ENCODE data around the gene DDX54. TPM values are rescaled to one million over a fixed set of nuclear protein-coding genes. Genes with fewer than 3 reads are reported as not detected.

The DDX54 gene
- total RNA-seq, 1 experiment from 2014 or later, result 83.0 TPM

- Histone ChIP-seq H2AK5ac (ENCODE audit: insufficient read length, low read length) (no peak overlapping the region), H4K5ac (ENCODE audit: insufficient read length, low read depth, low read length) (no peak overlapping the region), H3K14ac (ENCODE audit: insufficient read depth, low read length) (no peak overlapping the region), H3K9me3 (ENCODE audit: control insufficient read depth, low read depth, low read length) (no peaks in the 10 kb centered on the region), H2AFZ (ENCODE audit: low read length) (no peak overlapping the region), H3K79me2 (ENCODE audit: insufficient read depth, low read length) (no peaks in the 10 kb centered on the region), H3K23ac (ENCODE audit: insufficient read length, low read depth, low read length) (no peak overlapping the region), H3K9ac (ENCODE audit: extremely low read depth, insufficient read length, low read length) (no peak overlapping the region), H3K27me3 (ENCODE audit: insufficient read depth, low read length) (no peaks in the 10 kb centered on the region), H3T11ph (ENCODE audit: low read length) (no peak overlapping the region), H3K23me2 (ENCODE audit: insufficient read length, low read depth, low read length, poor library complexity, severe bottlenecking) (no peaks in the 10 kb centered on the region), H3K79me1 (ENCODE audit: insufficient read depth, low read depth, low read length, poor library complexity, severe bottlenecking) (no peaks in the 10 kb centered on the region), H4K20me1 (ENCODE audit: control insufficient read depth, insufficient read depth, insufficient read length) (no peaks in the 10 kb centered on the region), H3K27ac (ENCODE audit: insufficient read length, low read depth, low read length) (no peak overlapping the region), H3K56ac (ENCODE audit: insufficient read length, low read depth, low read length) (no peak overlapping the region), H3K4me1 (ENCODE audit: insufficient read depth, low read length) (peaks cover 6% of the 10 kb centered on the region; the same call in 1 of the 2 replicates), H2BK5ac (ENCODE audit: insufficient read length, low read length) (no peak overlapping the region), H4K8ac (replicated peaks; ENCODE audit: insufficient read length, low read depth, low read length) (no peak overlapping the region), H3K18ac (ENCODE audit: insufficient read length, low read depth, low read length) (no peak overlapping the region), H3K4me2 (ENCODE audit: insufficient read depth, insufficient read length, low read length) (no peak overlapping the region), H2BK20ac (ENCODE audit: low read depth, low read length, poor library complexity, severe bottlenecking) (no peak overlapping the region), H2BK12ac (ENCODE audit: insufficient read length, low read depth, low read length) (no peak overlapping the region), H2BK120ac (ENCODE audit: low read depth, low read length, poor library complexity, severe bottlenecking) (no peak overlapping the region), H2BK15ac (ENCODE audit: low read depth, low read length) (no peak overlapping the region), H4K91ac (ENCODE audit: insufficient read length, low read depth, low read length) (no peak overlapping the region), H3K4ac (ENCODE audit: low read depth, low read length) (no peak overlapping the region)
- no peak overlapping the region for H3K4me3 Mint-ChIP-seq
- WGBS (ENCODE audit: extremely low coverage, insufficient read length, low lambda C conversion rate), result no CpG with 5 or more reads among the region's 15 CpGs
- H3K27me3 Mint-ChIP-seq (ENCODE audit: low read depth), result no peaks in the 10 kb centered on the region
- H3K36me3 Mint-ChIP-seq (ENCODE audit: insufficient read depth in 1 of 3, low read depth in 3 of 3), result peaks cover 29 to 38% (median 29%) of the 10 kb centered on the region in 3 experiments
- H3K9me3 Mint-ChIP-seq, result peaks cover 0 to 3% of the 10 kb centered on the region in 2 experiments; a peak in 2 of 5 replicates
- DNase-seq, result no peak
- H3K4me1 Mint-ChIP-seq, result peaks cover 30% of the 10 kb centered on the region in 2 experiments
- peak overlapping the region in 1 of 3 experiments; percentile 93; a peak in 1 of 7 replicates for H3K27ac Mint-ChIP-seq
- TF ChIP-seq CTCF (conservative IDR thresholded peaks at IDR 0.05), result no peak
Measured at GRCh38 chr12:113230315-113231234, 45.3 kb upstream of the DDX54 start.
